Chondrocyte (in vitro differentiated cells): Measurements from ENCODE around the gene OR6Q1. TPM values are rescaled to one million over a fixed set of nuclear protein-coding genes. Genes with fewer than 3 reads are reported as not detected.

Source experiments
- DNase-seq: peaks from one replicate; pipeline ENCODE4 v3.0.0; 2021; ENCODE audit warnings: mixed read lengths, low spot score
- H3K27ac Mint-ChIP-seq: one replicate; pipeline ENCODE4 v1.8.0; 2021; ENCODE audit warnings: mild to moderate bottlenecking, moderate library complexity, mixed read lengths; ENCODE audit not compliant: unreplicated experiment
- H3K27me3 Mint-ChIP-seq: 2 replicates; pipeline ENCODE4 v1.8.0; 2021; ENCODE audit warnings: low read depth, mixed read lengths
- H3K36me3 Mint-ChIP-seq: 2 replicates; pipeline ENCODE4 v1.8.0; 2021; ENCODE audit warnings: low read depth, mixed read lengths
- H3K4me1 Mint-ChIP-seq: 2 replicates; pipeline ENCODE4 v1.8.0; 2021; ENCODE audit warnings: low read depth, mild to moderate bottlenecking, mixed read lengths
- H3K4me3 Mint-ChIP-seq: one replicate; pipeline ENCODE4 v1.8.0; 2021; ENCODE audit warnings: mild to moderate bottlenecking, moderate library complexity, mixed read lengths; ENCODE audit not compliant: unreplicated experiment
- H3K9me3 Mint-ChIP-seq: 2 replicates; pipeline ENCODE4 v1.8.0; 2021; ENCODE audit warnings: low read depth, mixed read lengths
- total RNA-seq: library from RNA; stranded (reverse); gene quantifications from 3 replicates; pipeline ENCODE4 v1.2.1, GENCODE V29; 2021
- TF ChIP-seq, protein P1 (sequence below): fragments of 200-600 bp; sonication (generic); IDR thresholded peaks from 2 replicates; pipeline ENCODE4 v1.5.0; 2021; ENCODE audit warnings: antibody characterized with exemption, mild to moderate bottlenecking, moderate library complexity

Gene OR6Q1
- total RNA-seq, 1 donor from 2014 or later: not detected

DNA sequence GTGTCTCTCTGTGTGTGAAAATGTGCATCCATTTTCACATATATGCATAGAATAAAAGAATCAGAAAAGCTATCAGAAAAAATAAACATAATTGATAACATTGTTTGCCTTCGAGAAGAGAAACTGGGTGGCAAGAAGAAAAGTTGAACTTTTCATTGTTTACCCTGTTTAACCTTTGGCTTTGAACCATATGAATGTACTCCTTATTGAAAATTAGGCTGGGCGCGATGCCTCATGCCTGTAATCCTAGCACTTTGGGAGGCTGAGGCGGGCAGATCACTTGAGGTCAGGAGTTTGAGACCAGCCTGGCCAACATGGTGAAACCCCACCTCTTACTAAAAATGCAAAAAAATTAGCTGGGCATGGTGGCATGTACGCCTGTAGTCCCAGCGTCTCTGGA is 19.0 kb upstream of the OR6Q1 start:
- H3K27me3 Mint-ChIP-seq: no peaks in the 10 kb centered on the region
- TF ChIP-seq, protein P1, sequence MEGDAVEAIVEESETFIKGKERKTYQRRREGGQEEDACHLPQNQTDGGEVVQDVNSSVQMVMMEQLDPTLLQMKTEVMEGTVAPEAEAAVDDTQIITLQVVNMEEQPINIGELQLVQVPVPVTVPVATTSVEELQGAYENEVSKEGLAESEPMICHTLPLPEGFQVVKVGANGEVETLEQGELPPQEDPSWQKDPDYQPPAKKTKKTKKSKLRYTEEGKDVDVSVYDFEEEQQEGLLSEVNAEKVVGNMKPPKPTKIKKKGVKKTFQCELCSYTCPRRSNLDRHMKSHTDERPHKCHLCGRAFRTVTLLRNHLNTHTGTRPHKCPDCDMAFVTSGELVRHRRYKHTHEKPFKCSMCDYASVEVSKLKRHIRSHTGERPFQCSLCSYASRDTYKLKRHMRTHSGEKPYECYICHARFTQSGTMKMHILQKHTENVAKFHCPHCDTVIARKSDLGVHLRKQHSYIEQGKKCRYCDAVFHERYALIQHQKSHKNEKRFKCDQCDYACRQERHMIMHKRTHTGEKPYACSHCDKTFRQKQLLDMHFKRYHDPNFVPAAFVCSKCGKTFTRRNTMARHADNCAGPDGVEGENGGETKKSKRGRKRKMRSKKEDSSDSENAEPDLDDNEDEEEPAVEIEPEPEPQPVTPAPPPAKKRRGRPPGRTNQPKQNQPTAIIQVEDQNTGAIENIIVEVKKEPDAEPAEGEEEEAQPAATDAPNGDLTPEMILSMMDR: no peak
- H3K9me3 Mint-ChIP-seq: no peaks in the 10 kb centered on the region
- no peaks in the 10 kb centered on the region for H3K36me3 Mint-ChIP-seq
- no peak for DNase-seq
- H3K27ac Mint-ChIP-seq: no peak overlapping the region
- no peak overlapping the region for H3K4me3 Mint-ChIP-seq
- no peaks in the 10 kb centered on the region for H3K4me1 Mint-ChIP-seq

DNA sequence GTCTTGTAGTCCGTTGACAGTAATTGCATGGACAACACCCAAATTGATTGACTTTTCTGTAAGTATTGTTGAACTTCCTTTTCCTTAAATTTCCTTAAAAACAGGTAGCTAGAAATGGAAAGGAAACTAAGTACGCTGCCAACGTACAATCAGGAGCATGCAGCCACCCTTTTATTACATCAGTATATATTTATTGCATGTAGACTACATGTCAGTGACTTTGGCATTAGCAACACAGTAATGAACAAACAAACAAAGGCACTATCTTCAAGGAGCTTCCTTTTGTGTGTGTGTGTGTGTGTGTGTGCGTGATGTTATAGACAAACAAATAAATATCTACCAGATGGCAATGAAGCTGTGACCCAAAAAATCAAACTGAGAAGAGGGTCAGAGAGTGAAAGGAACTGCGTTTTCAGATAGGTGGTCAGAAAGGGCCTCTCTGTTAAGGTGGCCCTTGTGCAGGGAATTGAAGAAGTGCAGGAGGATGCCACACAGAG is 7.3 kb upstream of the OR6Q1 start, which contains the start of gene OR9Q1:
Gene OR9Q1 (plus strand): TSS at position 447 of the 497 bp plus-strand sequence. CDS start 155,564 bp downstream, outside the sequence.
- Mint-ChIP-seq H3K9me3 (no peaks in the 10 kb centered on the region), H3K4me3 (no peak within 1 kb of the TSS), H3K36me3 (no peaks in the 10 kb centered on the region), H3K4me1 (peaks cover 5% of the 10 kb centered on the region), H3K27ac (no peak within 1 kb of the TSS), H3K27me3 (peaks cover 8% of the 10 kb centered on the region)
- TF ChIP-seq, protein P1: no peak
- DNase-seq: no peak

DNA sequence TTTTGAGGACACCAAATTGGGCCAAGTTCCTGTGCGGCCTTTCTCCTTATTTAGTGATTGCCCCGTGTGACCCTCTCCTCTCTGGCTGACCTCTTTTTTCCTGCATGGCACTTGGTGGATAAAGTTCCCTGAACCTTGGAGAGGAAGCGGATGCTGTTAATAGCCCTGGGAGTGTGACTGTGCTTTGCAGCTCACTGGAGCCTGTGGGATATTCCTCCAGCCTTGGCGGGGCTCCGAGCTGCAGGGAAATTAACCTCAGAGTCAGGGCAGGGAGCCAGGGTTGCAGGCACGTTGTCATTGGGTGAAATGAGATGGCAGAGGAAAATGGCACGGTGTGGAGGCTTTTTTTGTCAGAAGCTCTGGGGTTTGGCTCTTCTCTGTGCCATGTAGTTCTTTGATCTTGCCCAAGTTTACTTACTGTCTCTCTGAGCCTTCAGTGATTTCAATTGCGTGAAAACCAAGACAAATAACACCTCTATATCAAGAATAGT is 6.1 kb upstream of the OR6Q1 start:
- peaks cover 5% of the 10 kb centered on the region for H3K4me1 Mint-ChIP-seq

DNA sequence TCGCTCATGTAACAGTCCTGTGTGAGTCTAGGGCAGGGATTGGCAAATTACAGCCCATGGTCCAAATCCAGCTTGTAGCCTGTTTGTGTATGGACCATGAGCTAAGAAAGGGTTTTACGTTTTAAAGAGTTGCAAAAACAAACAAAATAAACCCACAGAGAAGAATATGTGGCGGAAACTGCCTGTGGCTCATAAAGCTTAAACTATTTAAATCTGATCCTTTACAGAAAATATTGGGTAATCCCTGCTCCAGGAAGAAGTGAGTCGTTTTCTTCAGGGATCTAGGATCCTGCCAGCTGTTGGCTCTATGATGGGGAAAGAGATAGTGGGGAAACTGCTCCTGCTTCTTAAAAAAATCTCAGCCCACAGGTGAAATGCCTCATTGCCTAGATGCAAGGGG is 3.4 kb upstream of the OR6Q1 start:
- no peak overlapping the region for H3K4me3 Mint-ChIP-seq
- TF ChIP-seq, protein P1: no peak
- DNase-seq: no peak
- peaks cover 7% of the 10 kb centered on the region for H3K9me3 Mint-ChIP-seq
- peaks cover 5% of the 10 kb centered on the region for H3K27me3 Mint-ChIP-seq
- no peak overlapping the region for H3K27ac Mint-ChIP-seq
- H3K36me3 Mint-ChIP-seq: no peaks in the 10 kb centered on the region
- H3K4me1 Mint-ChIP-seq: peaks cover 5% of the 10 kb centered on the region

More for the DNA sequence above, 6.1 kb upstream of the OR6Q1 start:
- DNase-seq: no peak
- Mint-ChIP-seq H3K27me3 (peaks cover 5% of the 10 kb centered on the region), H3K4me3 (no peak overlapping the region), H3K36me3 (no peaks in the 10 kb centered on the region), H3K9me3 (no peaks in the 10 kb centered on the region), H3K27ac (no peak overlapping the region)
- TF ChIP-seq, protein P1: no peak

DNA sequence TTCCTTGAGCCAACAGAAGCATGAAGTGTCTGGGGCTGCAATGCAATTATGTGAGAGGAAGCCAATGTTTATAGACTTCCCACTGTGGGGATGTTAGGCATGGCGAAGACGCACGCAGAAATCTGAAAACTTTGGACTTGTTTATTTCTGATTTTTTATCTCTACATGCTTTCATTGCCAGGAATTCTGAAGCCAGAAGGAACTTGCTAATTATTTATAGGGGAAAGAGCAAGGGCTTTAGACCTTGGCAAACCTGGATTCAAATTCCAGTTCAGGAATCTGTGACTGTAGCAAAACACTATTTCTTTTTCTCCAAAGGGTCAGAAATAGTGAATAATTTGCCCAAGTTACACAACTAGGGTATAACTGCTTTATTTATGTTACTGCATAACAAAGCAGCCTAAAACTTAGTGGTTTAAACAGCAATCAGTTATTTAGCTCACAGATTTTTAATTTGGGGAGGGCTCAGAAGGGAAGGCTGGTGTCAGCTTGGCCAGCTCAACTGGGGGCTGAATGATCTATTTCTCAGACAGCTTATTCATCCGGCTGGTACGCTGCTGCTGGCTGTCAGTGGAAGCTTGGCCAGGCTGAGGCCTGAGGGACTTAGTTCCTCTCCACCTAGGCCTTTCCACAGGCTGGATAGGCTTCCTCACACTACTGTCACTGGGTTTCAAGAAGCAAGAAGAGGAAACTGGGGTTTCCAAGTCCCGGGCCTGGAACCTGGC is 1.9 kb upstream of the OR6Q1 start:
- H3K36me3 Mint-ChIP-seq: no peaks in the 10 kb centered on the region
- DNase-seq: no peak
- no peak overlapping the region for H3K27ac Mint-ChIP-seq
- H3K4me3 Mint-ChIP-seq: no peak overlapping the region
- TF ChIP-seq, protein P1: no peak
- peaks cover 13% of the 10 kb centered on the region for H3K9me3 Mint-ChIP-seq
- peaks cover 5% of the 10 kb centered on the region for H3K4me1 Mint-ChIP-seq
- H3K27me3 Mint-ChIP-seq: peaks cover 5% of the 10 kb centered on the region
